Stimulated activated CD4-positive, alpha-beta T cell treated with anti-CD3 and anti-CD28 coated beads, Interleukin-2, amount 100 ng/mL, for 24 hours (primary cell): ENCODE measurements around the gene PKD1.

Experiments
- DNase-seq, 2 donors: peaks; one replicate each; pipeline ENCODE4 v3.0.0-alpha.2; 2020

PKD1 gene

DNA sequence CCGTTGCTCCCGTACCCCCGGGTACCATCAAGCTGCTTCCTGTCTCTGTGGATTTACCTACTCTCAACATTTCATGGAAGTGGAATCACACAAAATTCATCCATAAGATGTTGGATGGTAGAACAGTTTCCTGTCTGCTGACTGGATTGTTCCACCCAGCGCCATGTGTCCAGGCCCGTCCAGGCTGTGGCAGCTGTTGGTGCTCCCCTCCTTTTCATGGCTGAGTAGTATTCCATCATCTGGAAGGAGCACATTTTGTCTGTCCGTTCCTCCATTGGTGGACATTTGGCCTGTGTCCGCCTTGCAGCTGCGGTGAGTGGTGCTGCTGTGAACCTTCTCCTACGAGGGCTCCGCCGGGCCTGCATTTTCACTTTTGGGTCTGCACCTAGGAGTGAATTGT, 69.6 kb downstream of the PKD1 start:
- DNase-seq = no peak

GRCh38 chr16:2064368-2064945, 71.2 kb downstream of the PKD1 start:
- DNase-seq = no peak

DNA sequence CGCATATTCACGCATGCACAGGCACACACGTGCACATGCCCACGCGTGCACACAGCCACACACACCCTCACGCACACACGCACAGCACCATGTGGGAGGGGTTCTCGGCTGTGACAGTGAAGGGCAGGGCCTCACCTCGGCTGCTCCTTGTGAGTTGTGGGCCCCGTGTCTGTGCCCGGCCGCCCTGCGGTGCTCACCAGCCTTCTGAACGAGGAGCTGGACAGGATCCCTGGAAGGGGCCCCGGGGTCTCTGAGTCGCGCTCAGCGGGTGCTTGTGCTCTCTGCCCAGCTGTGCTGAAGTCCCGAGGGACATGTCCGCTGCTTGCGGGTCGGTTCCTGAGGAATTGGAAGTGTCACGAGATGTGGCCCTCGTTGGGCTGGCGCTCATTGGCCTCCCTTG, 71.8 kb downstream of the PKD1 start:
- no peak for DNase-seq

DNA sequence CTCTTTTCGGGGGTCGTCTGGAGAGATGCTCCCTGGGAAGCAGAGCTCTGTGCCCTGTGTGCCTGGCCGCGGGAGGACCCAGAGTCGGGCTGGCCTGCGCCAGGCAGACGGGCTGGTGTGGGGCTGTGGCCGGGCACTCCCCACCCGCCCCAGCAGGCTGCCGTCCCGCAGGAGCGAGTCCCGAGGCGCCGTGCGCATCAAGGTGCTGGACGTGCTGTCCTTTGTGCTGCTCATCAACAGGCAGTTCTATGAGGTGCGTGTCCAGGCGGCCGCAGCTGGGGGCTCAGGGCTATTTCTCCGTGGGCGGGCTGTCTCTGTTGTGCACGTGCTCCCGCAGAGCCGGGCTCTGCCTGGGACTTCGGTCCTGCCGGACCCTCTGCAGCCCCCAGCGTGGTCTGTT, 72.9 kb downstream of the PKD1 start:
- DNase-seq = no peak

- no peak for DNase-seq
Observed at GRCh38 chr16:2061526-2061925, 74.2 kb downstream of the PKD1 start.

- no peak for DNase-seq
Observed at GRCh38 chr16:2061023-2061422, 74.7 kb downstream of the PKD1 start.

GRCh38 chr16:2060346-2060745, 75.4 kb downstream of the PKD1 start:
- no peak for DNase-seq

DNA sequence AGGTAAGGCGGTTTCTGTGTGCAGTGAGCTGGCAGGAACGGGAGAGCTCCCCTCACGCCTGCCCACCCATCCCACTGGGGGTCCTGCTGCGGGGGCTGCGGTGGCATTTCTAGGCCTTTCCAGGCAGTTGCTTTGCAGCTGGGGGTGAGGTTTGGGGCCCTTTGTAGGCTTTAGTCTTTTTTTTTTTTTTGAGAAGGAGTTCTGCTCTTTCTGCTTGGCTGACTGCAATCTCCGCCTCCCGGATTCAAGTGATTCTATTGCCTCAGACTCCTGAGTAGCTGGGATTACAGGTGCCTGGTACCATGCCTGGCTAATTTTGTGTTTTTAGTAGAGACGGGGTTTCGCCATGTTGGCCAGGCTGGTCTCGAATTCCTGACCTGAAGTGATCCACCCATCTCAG, 76.8 kb downstream of the PKD1 start:
- DNase-seq = no peak

- DNase-seq = no peak
Observed at GRCh38 chr16:2058420-2058819, 77.3 kb downstream of the PKD1 start.

DNA sequence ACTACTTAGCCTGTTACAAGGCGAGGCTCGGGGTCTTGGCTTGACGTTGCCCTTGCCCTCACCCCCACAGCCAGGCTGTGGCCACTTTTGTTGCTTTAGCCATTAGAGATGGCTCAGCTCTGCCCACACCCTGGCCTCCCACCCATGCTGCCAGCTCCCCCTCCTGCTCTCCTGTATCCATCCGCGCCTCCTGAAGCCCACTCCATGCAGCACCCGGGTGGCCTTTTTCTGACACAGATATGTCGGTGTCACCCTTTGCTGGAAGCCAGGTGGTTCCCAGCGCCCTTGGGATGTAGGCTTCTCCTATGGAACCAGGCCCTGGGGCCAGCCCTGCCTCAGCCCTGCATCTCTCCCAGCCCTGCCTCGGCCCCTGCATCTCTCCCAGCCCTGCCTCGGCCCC, 78.3 kb downstream of the PKD1 start:
- no peak for DNase-seq

DNA sequence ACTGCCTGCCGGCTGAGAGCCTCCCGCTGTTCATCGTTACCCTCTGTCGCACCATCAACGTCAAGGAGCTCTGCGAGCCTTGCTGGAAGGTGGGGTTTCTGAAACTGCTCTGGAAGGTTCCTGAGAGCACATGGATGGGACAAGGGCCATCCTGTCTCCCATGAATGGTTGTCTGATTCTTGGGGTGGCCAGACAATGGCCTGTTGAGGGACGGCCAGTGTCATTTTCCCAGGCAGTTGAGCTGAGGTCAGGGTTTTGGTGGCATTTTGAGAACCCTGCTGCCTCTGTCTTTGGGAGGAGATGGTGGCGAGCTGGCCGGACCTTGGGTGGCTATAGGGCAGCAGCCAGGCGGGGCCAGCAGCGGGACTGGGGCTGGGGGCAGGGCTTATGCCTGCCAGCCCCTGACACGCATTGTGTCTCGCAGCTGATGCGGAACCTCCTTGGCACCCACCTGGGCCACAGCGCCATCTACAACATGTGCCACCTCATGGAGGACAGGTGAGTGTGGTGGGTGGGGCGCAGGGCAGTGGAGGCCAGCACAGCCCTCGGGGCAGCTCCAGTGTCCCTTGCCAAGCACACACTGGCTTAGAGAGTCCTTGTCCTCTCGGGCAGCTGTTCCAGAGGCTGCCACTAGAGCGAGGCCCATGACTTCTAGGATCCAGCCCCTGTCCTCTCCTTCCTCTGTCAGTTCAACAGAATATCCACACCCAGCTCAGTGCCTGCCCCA, 78.9 kb downstream of the PKD1 start:
- no peak for DNase-seq

- no peak for DNase-seq
Observed at GRCh38 chr16:2056077-2056476, 79.6 kb downstream of the PKD1 start.

DNA sequence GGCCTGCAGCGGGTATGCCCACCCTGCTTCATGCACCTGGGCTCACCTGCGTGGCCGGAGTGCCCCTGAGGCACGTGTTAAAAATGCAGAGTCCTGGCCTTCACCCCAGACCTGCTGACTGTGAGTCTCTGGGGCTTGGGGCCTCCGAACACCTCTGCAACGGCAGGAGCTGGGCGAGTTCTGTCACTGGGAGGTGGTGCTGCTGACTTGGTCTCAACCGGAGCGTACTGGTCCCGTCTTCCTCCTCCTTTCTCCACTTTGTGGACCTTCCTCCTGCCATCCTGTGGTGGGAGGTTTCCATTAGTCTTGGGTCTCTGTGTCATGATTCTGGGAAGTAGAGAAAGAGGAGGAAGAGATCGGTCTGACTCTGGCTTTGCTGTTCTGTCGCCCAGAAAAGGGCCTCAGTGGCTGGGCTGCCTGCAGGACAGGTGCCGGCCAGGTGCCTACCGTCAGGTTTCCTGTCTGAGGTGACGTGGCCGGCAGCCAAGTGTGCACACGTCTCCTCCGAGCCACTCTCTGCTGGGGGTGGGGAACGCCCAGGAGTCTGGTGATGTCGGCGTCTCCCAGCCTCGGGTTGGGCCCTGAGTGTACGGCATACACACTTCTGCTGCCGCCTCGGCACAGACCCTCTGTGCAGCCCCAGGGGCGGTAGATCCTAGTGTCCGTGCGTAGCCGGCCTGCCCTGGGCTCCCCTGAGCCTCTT, 81.0 kb downstream of the PKD1 start:
- DNase-seq = no peak

- no peak for DNase-seq
Observed at GRCh38 chr16:2053897-2054296, 81.8 kb downstream of the PKD1 start.

- DNase-seq = no peak
Observed at GRCh38 chr16:2053211-2053610, 82.5 kb downstream of the PKD1 start.

- DNase-seq = no peak
Observed at GRCh38 chr16:2048116-2048543, 87.6 kb downstream of the PKD1 start.

DNA sequence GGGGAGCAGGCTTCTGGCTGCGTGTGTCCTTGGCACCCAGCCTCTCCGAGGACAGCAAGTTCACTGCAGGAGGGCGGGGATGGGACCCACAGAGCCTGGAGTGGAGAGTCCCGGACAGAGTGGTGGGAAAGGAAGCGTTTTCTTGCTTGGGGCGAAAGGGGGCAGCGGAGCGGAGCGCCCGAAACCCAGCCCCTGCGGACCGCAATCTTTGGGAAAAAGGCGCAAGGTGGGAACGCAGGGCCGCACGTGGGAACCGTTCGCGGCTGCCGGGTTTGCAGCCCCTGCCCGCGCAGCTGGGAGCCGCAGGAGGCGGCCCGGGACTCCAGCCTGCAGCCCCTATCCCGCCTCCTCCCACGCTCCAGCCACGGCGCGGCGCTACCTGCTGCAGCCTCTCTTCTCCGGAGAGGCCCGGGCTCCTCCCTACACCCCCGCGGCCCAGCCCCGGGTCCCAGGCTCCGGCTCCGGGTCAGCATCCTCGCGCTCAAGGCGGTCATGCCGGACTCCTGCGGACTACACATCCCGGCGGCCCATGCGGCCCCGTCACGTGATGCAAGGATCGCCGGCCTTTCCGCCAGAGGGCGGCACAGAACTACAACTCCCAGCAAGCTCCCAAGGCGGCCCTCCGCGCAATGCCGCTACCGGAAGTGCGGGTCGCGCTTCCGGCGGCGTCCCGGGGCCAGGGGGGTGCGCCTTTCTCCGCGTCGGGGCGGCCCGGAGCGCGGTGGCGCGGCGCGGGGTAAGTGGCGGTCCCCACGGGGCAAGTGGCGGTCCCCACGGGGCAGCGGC, 88.2 kb downstream of the PKD1 start, which contains the start of the genes NTHL1 and TSC2:
NTHL1 (minus strand) TSS at position 505 of the 786 bp plus-strand sequence; CDS start at position 494, 11 bp downstream.
TSC2 (plus strand) TSS at position 656 of the 786 bp plus-strand sequence. CDS start 631 bp downstream, outside the sequence.
- DNase-seq = peak; percentile 95

DNA sequence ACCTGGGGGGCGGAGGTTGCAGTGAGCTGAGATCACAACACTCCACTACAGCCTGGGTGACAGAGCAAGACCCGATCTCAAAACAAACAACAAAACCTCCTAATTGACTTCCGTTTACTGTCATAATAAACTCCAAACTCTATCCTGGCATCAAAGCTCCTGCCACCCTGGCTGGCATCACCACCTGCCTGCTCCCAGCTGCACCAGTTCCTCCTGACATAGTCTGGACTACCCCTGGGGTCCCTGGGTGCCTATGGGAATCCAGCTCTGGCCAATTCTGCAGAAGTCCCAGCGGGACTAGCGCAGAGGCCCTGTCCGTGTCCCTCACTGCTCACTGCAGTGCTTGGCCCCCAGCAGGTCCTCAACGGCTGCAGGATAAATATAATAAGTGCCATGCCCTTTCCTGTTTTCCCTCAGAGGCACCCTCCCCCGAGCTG, 88.8 kb downstream of the PKD1 start:
- no peak for DNase-seq

- DNase-seq = no peak
Observed at GRCh38 chr16:2045965-2046892, 89.5 kb downstream of the PKD1 start.

DNA sequence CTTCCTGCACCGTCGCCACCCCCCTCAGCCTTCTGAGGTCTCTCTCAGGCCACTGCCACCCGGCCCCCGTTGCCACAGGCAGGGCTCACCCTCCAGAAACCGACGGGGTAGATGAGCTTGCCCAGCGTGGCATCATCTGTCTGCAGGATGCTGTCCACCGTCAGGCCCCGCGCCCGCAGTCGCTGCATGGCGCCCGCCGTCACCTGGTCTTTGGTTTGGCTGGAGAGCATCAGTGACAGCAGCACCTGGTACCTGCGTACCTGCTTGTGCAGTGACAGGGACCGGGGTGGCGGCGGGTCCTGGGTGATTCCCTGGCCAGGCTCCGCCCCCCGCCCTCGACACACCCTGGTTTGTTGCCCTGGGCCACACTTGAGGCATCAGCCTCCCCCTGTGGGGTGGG, 91.2 kb downstream of the PKD1 start:
- DNase-seq = no peak

DNA sequence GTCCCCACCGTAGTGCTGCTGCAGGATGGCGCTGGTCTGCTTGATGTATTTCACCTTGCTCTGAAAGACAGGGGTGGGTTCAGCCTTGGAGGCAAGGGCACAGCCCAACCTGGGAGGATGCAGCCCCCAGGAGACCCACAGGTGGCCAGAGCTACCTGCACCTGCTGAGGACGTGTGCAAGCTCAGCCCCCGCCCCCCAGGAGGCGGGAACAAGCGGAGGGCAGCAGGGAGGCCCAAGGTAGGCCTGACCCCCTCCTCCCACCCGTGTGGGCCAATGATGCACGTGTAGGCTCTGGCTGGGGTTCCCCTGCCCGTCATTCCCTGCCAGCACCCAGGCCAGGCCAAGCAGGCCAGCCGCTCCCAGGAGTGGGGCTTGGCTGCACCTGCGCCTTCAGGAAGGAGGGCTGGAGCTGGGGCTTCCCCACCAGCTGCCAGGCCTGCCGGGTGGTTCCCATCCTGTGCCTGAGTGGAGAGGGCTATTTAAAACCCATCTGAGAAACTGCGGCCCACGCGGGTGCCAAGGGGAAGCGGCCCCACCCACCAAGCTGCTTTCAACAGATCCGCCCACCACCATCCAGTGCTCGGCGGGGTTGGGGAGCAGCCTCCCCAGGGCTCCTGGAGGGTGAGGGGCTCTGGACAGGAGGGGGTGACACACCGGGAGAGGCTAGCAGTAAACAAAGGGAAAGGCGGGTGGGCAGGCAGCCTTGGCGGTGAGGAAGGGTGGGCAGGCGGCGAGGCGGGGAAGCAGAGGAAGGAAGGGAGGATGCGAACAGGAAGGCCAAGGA, 91.8 kb downstream of the PKD1 start:
- DNase-seq = no peak
